ENCODE measurements around the gene ANKRD37.

The ANKRD37 gene

GRCh38 chr4:185425647-185426352, 29.2 kb downstream of the ANKRD37 start, which contains the start of gene UFSP2:
TSS of gene UFSP2 (minus strand) at chr4:185425964. CDS start at chr4:185425868, 96 bp downstream.
- Histone ChIP-seq H3K4me1 (ENCODE audit: control insufficient read depth, insufficient read depth, low read length) (peaks cover 28% of the 10 kb centered on the region), H3K9ac (ENCODE audit: low read length) (peak within 1 kb of the TSS; percentile 98), H3K4me3 (ENCODE audit: low read length) (peak within 1 kb of the TSS; percentile 96), H3K9me3 (ENCODE audit: control insufficient read depth, low read length) (no peaks in the 10 kb centered on the region), H3K36me3 (ENCODE audit: control insufficient read depth, insufficient read depth, low read length, severe bottlenecking) (no peaks in the 10 kb centered on the region), H3K27me3 (replicated peaks; ENCODE audit: control insufficient read depth, insufficient read depth, low read length) (no peaks in the 10 kb centered on the region)
- DNase-seq (ENCODE audit: low read depth): peak; percentile 94

- Histone ChIP-seq H3K36me3 (ENCODE audit: control insufficient read depth, insufficient read depth, low read length, severe bottlenecking) (no peaks in the 10 kb centered on the region), H3K9me3 (ENCODE audit: control insufficient read depth, low read length) (no peaks in the 10 kb centered on the region), H3K9ac (ENCODE audit: low read length) (no peak overlapping the region), H3K4me1 (ENCODE audit: control insufficient read depth, insufficient read depth, low read length) (peaks cover 18% of the 10 kb centered on the region), H3K4me3 (ENCODE audit: low read length) (no peak overlapping the region), H3K27me3 (replicated peaks; ENCODE audit: control insufficient read depth, insufficient read depth, low read length) (no peaks in the 10 kb centered on the region)
- no peak for DNase-seq (ENCODE audit: low read depth)
Measured at GRCh38 chr4:185426960-185427688, 30.5 kb downstream of the ANKRD37 start.

GRCh38 chr4:185429660-185430059, 33.0 kb downstream of the ANKRD37 start:
- Histone ChIP-seq H3K4me3 (ENCODE audit: low read length) (no peak overlapping the region), H3K9ac (ENCODE audit: low read length) (no peak overlapping the region), H3K9me3 (ENCODE audit: control insufficient read depth, low read length) (no peaks in the 10 kb centered on the region), H3K27me3 (replicated peaks; ENCODE audit: control insufficient read depth, insufficient read depth, low read length) (no peaks in the 10 kb centered on the region), H3K4me1 (ENCODE audit: control insufficient read depth, insufficient read depth, low read length) (peaks cover 9% of the 10 kb centered on the region), H3K36me3 (ENCODE audit: control insufficient read depth, insufficient read depth, low read length, severe bottlenecking) (no peaks in the 10 kb centered on the region)
- DNase-seq (ENCODE audit: low read depth): no peak

DNA sequence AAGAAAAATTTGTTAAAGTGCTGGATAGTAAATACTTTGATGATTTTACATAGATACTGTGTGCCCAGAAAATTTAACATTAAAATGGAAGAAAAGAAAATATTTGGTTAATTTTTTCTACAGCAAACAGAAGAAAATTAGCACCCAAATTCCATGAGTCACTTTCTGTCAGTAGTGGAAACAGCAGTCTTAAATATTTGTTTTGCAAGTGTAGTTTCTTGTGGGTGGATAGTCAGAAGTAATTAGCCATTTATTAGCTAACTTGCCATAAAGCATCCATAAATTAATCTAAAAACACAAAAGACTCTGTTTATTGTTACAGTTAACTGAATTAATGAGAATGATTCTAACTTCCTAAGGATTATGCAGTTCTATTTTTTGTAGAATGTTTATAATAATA, 38.8 kb downstream of the ANKRD37 start:
- Histone ChIP-seq H3K36me3 (ENCODE audit: control insufficient read depth, insufficient read depth, low read length, severe bottlenecking) (no peaks in the 10 kb centered on the region), H3K4me1 (ENCODE audit: control insufficient read depth, insufficient read depth, low read length) (no peaks in the 10 kb centered on the region), H3K4me3 (ENCODE audit: low read length) (no peak overlapping the region), H3K9ac (ENCODE audit: low read length) (no peak overlapping the region), H3K9me3 (ENCODE audit: control insufficient read depth, low read length) (no peaks in the 10 kb centered on the region), H3K27me3 (replicated peaks; ENCODE audit: control insufficient read depth, insufficient read depth, low read length) (no peaks in the 10 kb centered on the region)
- no peak for DNase-seq (ENCODE audit: low read depth)

DNA sequence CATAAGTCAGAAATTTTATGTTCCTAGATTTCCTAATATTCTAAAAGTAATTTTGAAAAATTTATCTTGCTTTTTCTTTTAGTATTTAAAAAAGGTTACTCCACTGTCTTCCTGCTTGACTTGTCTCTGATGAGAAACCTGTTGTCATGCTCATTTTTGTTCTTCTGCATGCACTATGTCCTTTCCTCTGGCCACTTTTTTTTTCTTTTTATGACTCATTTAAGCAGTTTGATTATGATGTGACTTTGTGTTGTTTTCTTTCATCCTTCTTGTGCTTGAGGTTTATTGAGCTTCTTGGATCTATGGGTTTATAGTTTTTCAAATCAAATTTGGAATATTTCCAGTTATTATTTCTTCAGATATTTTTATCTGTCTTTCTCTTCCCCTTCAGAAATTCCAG, 41.2 kb downstream of the ANKRD37 start:
- H3K4me1 ChIP-seq (ENCODE audit: control insufficient read depth, insufficient read depth, low read length): no peaks in the 10 kb centered on the region
- no peaks in the 10 kb centered on the region for H3K36me3 ChIP-seq (ENCODE audit: control insufficient read depth, insufficient read depth, low read length, severe bottlenecking)
- no peak for DNase-seq (ENCODE audit: low read depth)
- no peak overlapping the region for H3K4me3 ChIP-seq (ENCODE audit: low read length)
- no peak overlapping the region for H3K9ac ChIP-seq (ENCODE audit: low read length)
- H3K27me3 ChIP-seq (replicated peaks; ENCODE audit: control insufficient read depth, insufficient read depth, low read length): no peaks in the 10 kb centered on the region
- no peaks in the 10 kb centered on the region for H3K9me3 ChIP-seq (ENCODE audit: control insufficient read depth, low read length)

GRCh38 chr4:185441479-185441878, 44.8 kb downstream of the ANKRD37 start:
- Histone ChIP-seq H3K4me1 (ENCODE audit: control insufficient read depth, insufficient read depth, low read length) (no peaks in the 10 kb centered on the region), H3K9me3 (ENCODE audit: control insufficient read depth, low read length) (no peaks in the 10 kb centered on the region), H3K4me3 (ENCODE audit: low read length) (no peak overlapping the region), H3K9ac (ENCODE audit: low read length) (no peak overlapping the region), H3K36me3 (ENCODE audit: control insufficient read depth, insufficient read depth, low read length, severe bottlenecking) (no peaks in the 10 kb centered on the region), H3K27me3 (replicated peaks; ENCODE audit: control insufficient read depth, insufficient read depth, low read length) (no peaks in the 10 kb centered on the region)
- DNase-seq (ENCODE audit: low read depth): no peak

- no peak overlapping the region for H3K9ac ChIP-seq (ENCODE audit: low read length)
- no peaks in the 10 kb centered on the region for H3K36me3 ChIP-seq (ENCODE audit: control insufficient read depth, insufficient read depth, low read length, severe bottlenecking)
- no peaks in the 10 kb centered on the region for H3K9me3 ChIP-seq (ENCODE audit: control insufficient read depth, low read length)
- H3K27me3 ChIP-seq (replicated peaks; ENCODE audit: control insufficient read depth, insufficient read depth, low read length): no peaks in the 10 kb centered on the region
- no peak overlapping the region for H3K4me3 ChIP-seq (ENCODE audit: low read length)
- H3K4me1 ChIP-seq (ENCODE audit: control insufficient read depth, insufficient read depth, low read length): no peaks in the 10 kb centered on the region
- no peak for DNase-seq (ENCODE audit: low read depth)
Measured at GRCh38 chr4:185445209-185445608, 48.6 kb downstream of the ANKRD37 start.
